Body of pancreas (tissue), 4 donors: ENCODE results near the gene PPIE.

Source experiments
- CTCF ChIP-seq, 7 experiments: fragments of 450-650 bp in 4 of 7; fragments of 200-600 bp in 3 of 7; sonication (generic) in 3 of 7; IDR thresholded peaks; one replicate each; pipeline ENCODE4 v1.5.1; 2016 to 2019; ENCODE audit warnings: antibody characterized with exemption in 7 of 7
- POLR2A ChIP-seq, 3 donors: fragments of 450-650 bp; IDR thresholded peaks; one replicate each; pipeline ENCODE4 v1.6.1; 2016; ENCODE audit warnings: antibody characterized with exemption in 3 of 3, mild to moderate bottlenecking in 2 of 3

- TF ChIP-seq CTCF (IDR thresholded peaks at IDR 0.05) (no peak), POLR2A (IDR thresholded peaks at IDR 0.05) (no peak)
Measured at GRCh38 chr1:39694026-39694425, 44.7 kb upstream of the PPIE start.
